ENCODE measurements around the gene GRAMD4. TPM values are rescaled to one million over a fixed set of nuclear protein-coding genes. Genes with fewer than 3 reads are reported as not detected.

Gene GRAMD4
- total and polyA plus RNA-seq, 2 experiments from 2014 or later, result 21.8 to 31.0 TPM

DNA sequence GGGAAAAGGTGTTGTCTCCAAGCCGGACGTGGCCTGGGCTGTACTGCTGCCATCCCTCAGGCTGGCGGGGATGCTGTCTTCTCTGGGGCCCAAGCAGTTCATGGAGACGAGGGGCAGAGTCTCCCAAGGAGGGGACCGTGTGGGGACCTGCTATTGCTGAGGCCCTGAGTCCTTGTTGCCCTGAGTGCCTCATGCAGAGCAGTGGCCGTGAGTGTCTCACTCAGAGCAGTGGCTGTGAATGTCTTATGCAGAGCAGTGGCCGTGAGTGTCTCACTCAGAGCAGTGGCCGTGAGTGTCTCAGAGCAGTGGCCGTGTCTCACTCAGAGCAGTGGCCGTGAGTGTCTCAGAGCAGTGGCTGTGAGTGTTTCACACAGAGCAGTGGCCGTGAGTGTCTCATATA is 54.7 kb downstream of the GRAMD4 start:
- no peak overlapping the region for H3K4me2 ChIP-seq
- H3K27ac ChIP-seq, result no peak overlapping the region
- H3K27me3 ChIP-seq, result no peaks in the 10 kb centered on the region
- H3K9me2 ChIP-seq (replicated peaks; ENCODE audit: insufficient read depth), result no peaks in the 10 kb centered on the region
- WGBS (ENCODE audit: low lambda C conversion rate, missing lambda C conversion rate), result 93% methylated on average over 11 of the region's 11 CpGs
- no peaks in the 10 kb centered on the region for H3K79me2 ChIP-seq
- no peaks in the 10 kb centered on the region for H3K36me3 ChIP-seq (replicated peaks; ENCODE audit: insufficient read depth, low read depth)
- H2AFZ ChIP-seq, result no peak overlapping the region
- no peak overlapping the region for H3K4me3 ChIP-seq
- no peak for DNase-seq (ENCODE audit: low spot score)
- H4K20me1 ChIP-seq (ENCODE audit: insufficient read depth, poor library complexity, severe bottlenecking), result no peaks in the 10 kb centered on the region
- H3K4me1 ChIP-seq (ENCODE audit: insufficient read depth), result no peaks in the 10 kb centered on the region
- TF ChIP-seq, protein P1, sequence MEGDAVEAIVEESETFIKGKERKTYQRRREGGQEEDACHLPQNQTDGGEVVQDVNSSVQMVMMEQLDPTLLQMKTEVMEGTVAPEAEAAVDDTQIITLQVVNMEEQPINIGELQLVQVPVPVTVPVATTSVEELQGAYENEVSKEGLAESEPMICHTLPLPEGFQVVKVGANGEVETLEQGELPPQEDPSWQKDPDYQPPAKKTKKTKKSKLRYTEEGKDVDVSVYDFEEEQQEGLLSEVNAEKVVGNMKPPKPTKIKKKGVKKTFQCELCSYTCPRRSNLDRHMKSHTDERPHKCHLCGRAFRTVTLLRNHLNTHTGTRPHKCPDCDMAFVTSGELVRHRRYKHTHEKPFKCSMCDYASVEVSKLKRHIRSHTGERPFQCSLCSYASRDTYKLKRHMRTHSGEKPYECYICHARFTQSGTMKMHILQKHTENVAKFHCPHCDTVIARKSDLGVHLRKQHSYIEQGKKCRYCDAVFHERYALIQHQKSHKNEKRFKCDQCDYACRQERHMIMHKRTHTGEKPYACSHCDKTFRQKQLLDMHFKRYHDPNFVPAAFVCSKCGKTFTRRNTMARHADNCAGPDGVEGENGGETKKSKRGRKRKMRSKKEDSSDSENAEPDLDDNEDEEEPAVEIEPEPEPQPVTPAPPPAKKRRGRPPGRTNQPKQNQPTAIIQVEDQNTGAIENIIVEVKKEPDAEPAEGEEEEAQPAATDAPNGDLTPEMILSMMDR (IDR thresholded peaks at IDR 0.05; ENCODE audit: poor library complexity), result no peak
- no peak for TF ChIP-seq EZH2phosphoT487 (IDR thresholded peaks at IDR 0.05; ENCODE audit: low read depth, severe bottlenecking, unreplicated experiment)
- TF ChIP-seq EZH2 (IDR thresholded peaks at IDR 0.05; ENCODE audit: borderline replicate concordance), result no peak
- no peaks in the 10 kb centered on the region for H3K9me3 ChIP-seq (ENCODE audit: low read depth)

DNA sequence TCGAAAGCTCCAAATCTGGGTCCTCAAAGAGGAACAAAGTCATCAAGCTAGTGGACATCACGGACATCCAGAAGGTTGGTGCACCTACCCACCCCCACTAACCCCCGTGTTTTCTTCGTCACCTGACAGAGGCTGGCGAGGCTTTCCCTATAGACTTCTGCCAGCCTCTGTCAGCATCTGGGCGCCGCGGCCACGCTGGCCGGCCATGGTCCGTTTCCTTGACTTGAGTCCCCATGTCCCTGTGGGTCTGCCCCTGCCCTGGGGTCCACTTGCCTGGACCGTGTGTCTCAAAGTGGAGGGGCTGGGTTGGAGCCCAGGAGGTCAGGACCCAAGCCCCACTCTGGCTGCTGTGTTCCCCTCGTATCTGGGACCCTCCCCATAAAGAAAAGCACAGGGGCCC is 55.3 kb downstream of the GRAMD4 start:
- Histone ChIP-seq H3K27me3 (no peaks in the 10 kb centered on the region), H3K9me2 (replicated peaks; ENCODE audit: insufficient read depth) (no peaks in the 10 kb centered on the region), H2AFZ (no peak overlapping the region), H3K4me2 (no peak overlapping the region), H3K36me3 (replicated peaks; ENCODE audit: insufficient read depth, low read depth) (no peaks in the 10 kb centered on the region), H3K9me3 (ENCODE audit: low read depth) (no peaks in the 10 kb centered on the region), H4K20me1 (ENCODE audit: insufficient read depth, poor library complexity, severe bottlenecking) (no peaks in the 10 kb centered on the region), H3K27ac (no peak overlapping the region), H3K4me3 (no peak overlapping the region), H3K4me1 (ENCODE audit: insufficient read depth) (no peaks in the 10 kb centered on the region), H3K79me2 (no peaks in the 10 kb centered on the region)
- no peak for TF ChIP-seq EZH2 (IDR thresholded peaks at IDR 0.05; ENCODE audit: borderline replicate concordance)
- TF ChIP-seq, protein P1 (IDR thresholded peaks at IDR 0.05; ENCODE audit: poor library complexity), result no peak
- TF ChIP-seq EZH2phosphoT487 (IDR thresholded peaks at IDR 0.05; ENCODE audit: low read depth, severe bottlenecking, unreplicated experiment), result no peak
- WGBS (ENCODE audit: low lambda C conversion rate, missing lambda C conversion rate), result 99% methylated on average over 13 of the region's 13 CpGs
- no peak for DNase-seq (ENCODE audit: low spot score)

DNA sequence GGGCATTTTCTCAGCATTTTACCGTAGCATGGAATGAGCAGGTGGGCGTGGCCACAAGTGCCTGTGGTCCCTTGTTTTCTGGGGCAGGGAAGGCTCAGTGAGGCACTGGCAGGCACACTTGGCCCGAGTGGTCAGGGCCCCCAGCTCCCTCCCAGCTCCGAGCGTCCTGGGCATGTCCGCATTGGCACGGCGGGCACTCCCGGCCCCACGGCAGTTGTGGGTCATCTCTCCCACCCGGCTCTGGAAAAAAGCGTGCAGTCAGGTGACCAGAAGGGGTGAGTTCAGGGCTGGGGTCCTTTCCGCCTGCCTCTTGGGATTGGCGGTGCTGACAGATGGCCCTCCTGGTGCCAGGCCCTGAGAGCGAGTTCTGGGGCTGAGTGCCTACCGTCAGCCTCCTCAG is 55.8 kb downstream of the GRAMD4 start:
- WGBS (ENCODE audit: low lambda C conversion rate, missing lambda C conversion rate), result 96% methylated on average over 16 of the region's 16 CpGs
- Histone ChIP-seq H3K27ac (no peak overlapping the region), H3K4me2 (no peak overlapping the region), H3K4me1 (ENCODE audit: insufficient read depth) (no peaks in the 10 kb centered on the region), H3K9me3 (ENCODE audit: low read depth) (no peaks in the 10 kb centered on the region), H4K20me1 (ENCODE audit: insufficient read depth, poor library complexity, severe bottlenecking) (no peaks in the 10 kb centered on the region), H3K9me2 (replicated peaks; ENCODE audit: insufficient read depth) (no peaks in the 10 kb centered on the region), H3K4me3 (no peak overlapping the region), H3K79me2 (no peaks in the 10 kb centered on the region), H3K27me3 (no peaks in the 10 kb centered on the region), H2AFZ (no peak overlapping the region), H3K36me3 (replicated peaks; ENCODE audit: insufficient read depth, low read depth) (no peaks in the 10 kb centered on the region)
- TF ChIP-seq EZH2 (IDR thresholded peaks at IDR 0.05; ENCODE audit: borderline replicate concordance), result no peak
- TF ChIP-seq, protein P1 (IDR thresholded peaks at IDR 0.05; ENCODE audit: poor library complexity), result no peak
- no peak for TF ChIP-seq EZH2phosphoT487 (IDR thresholded peaks at IDR 0.05; ENCODE audit: low read depth, severe bottlenecking, unreplicated experiment)
- no peak for DNase-seq (ENCODE audit: low spot score)

DNA sequence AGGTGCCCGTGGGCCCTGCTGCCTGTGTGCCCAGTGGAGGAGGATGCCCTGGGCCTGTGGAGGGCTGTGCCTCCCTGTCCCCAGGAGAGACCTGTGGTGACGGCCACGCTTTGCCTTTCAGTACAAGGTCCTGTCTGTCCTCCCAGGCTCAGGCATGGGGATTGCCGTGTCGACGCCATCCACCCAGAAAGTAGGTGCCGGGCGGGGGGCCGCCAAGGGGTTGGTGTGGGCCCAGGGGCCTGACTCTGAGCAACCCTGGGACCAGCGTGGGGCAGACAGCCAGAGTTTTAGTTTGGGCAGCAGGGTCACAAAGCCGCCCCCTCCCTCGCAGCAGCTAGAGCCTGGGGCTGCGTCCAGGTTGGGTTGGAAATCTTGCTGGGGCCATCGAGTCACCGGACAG is 56.3 kb downstream of the GRAMD4 start:
- DNase-seq (ENCODE audit: low spot score), result no peak
- WGBS (ENCODE audit: low lambda C conversion rate, missing lambda C conversion rate), result 90% methylated on average over 14 of the region's 15 CpGs
- H3K4me3 ChIP-seq, result no peak overlapping the region
- H2AFZ ChIP-seq, result no peak overlapping the region
- no peaks in the 10 kb centered on the region for H3K27me3 ChIP-seq
- no peaks in the 10 kb centered on the region for H3K36me3 ChIP-seq (replicated peaks; ENCODE audit: insufficient read depth, low read depth)
- H3K4me1 ChIP-seq (ENCODE audit: insufficient read depth), result no peaks in the 10 kb centered on the region
- TF ChIP-seq EZH2phosphoT487 (IDR thresholded peaks at IDR 0.05; ENCODE audit: low read depth, severe bottlenecking, unreplicated experiment), result no peak
- TF ChIP-seq EZH2 (IDR thresholded peaks at IDR 0.05; ENCODE audit: borderline replicate concordance), result no peak
- TF ChIP-seq, protein P1 (IDR thresholded peaks at IDR 0.05; ENCODE audit: poor library complexity), result no peak
- no peak overlapping the region for H3K27ac ChIP-seq
- H4K20me1 ChIP-seq (ENCODE audit: insufficient read depth, poor library complexity, severe bottlenecking), result no peaks in the 10 kb centered on the region
- H3K4me2 ChIP-seq, result no peak overlapping the region
- H3K79me2 ChIP-seq, result no peaks in the 10 kb centered on the region
- no peaks in the 10 kb centered on the region for H3K9me2 ChIP-seq (replicated peaks; ENCODE audit: insufficient read depth)
- no peaks in the 10 kb centered on the region for H3K9me3 ChIP-seq (ENCODE audit: low read depth)
